HK-2 (cell line): ENCODE data around the gene MTHFD1L.
"Not testable (repeated sequence)": the region's sequence is repeated elsewhere in the genome, so short reads cannot be mapped to it uniquely, and the experiment has no call there.

Experiments used
- DNase-seq: peaks from one replicate; pipeline ENCODE4 v3.0.0-alpha.2; 2018; ENCODE audit not compliant: unreplicated experiment

The MTHFD1L gene

DNA sequence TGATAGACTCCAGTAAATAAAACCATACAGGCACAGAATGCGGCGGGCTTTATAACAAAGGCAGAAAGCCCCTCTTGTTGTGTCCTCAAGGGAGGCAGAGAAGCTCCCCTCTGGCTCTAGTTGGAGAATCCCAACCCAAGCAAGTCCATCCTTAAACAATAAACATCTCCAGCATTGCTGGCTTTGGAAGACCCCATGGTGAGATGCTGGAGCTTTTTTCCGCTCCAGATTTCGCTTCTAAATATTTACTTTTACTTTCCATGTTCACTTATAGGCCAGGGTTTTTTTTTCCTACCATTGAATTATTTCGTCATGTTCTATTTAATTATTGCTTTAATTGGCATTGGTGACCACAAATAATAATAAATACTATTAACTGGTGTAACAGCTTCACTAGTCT lies 176.2 kb downstream of the MTHFD1L start:
- DNase-seq, result no peak

DNA sequence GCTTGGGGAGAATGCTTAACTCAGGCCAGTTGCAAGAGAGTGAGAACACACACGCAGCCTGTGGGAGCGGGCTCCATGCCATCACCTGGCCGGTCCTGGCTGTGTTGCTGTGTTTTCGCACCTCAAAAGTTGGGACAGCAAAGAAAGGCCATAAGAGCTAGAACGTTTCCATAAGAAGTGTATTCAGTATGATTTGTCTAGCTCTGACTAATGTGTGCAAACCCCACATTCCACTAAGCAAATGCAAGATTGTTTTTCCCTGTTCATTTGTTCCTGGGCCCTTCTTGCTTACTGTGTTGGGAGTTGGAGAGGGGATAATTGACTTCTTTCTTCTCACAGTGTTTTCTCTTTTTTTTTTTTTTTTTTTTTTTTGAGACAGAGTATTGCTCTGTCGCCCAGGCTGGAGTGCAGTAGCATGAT lies 177.4 kb downstream of the MTHFD1L start:
- DNase-seq, result not testable (repeated sequence)

DNA sequence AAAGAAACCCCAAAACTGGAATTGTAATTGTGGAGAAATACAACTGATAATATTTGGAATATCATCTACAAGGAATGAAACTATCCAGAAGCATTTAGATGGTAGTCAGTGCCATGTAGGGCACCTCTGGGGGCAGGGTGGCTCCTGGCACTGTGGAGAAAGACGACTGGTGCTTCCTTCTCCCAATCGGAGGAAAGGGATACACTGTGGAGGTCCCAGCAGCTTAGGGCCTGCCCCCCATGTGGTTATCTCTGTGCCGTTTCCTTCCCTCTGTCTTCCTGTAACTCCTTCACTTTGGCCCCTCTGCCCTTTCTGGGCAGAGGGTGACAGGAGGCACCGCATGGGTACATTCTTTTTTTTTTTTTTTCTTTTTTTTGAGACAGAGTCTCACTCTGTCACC lies 178.4 kb downstream of the MTHFD1L start:
- DNase-seq, result no peak

DNA sequence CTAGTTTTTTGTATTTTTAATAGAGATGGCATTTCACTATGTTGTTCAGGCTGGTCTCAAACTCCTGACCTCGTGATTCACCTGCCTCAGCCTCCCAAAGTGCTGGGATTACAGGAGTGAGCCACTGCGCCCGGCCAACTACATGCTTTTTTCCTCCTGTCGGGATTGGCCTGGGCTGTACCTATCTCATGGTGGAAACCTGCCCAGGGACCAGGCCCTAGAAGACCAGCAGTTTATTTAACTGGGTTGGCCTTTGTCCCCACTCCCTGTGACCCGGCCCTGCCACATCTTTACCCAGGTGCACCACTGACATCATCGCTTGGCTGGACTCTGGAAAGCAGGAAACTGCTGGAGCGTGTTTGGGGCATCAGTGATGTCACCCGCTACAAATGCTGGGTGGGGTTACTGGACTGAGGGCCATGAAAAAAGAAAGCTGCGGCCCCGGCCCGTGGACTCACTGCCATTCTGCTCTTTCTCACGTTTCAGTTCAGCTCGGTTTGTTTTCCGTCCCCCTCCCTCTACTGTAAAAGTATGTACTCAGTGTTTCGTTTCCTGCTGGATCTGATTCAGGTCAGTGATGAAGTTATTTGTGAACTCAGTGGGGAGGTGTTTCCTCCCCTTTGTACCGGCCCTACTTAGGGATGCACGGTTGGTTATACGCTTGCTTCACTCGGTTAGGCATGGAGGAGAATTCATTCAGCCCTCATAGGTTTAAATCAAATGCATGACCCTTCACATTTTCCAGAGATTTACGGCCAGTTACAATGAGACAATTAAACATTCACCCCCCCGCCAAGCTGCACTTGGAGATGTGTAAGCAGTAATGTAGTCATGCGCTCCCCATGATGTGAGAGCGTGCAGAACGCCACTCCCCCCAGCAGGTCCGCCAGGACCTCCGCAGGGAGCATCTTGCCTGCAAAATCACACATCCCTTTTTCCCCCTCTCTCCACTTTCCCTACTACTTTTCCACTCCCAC lies 179.3 kb downstream of the MTHFD1L start:
- DNase-seq, result peak; percentile 91

DNA sequence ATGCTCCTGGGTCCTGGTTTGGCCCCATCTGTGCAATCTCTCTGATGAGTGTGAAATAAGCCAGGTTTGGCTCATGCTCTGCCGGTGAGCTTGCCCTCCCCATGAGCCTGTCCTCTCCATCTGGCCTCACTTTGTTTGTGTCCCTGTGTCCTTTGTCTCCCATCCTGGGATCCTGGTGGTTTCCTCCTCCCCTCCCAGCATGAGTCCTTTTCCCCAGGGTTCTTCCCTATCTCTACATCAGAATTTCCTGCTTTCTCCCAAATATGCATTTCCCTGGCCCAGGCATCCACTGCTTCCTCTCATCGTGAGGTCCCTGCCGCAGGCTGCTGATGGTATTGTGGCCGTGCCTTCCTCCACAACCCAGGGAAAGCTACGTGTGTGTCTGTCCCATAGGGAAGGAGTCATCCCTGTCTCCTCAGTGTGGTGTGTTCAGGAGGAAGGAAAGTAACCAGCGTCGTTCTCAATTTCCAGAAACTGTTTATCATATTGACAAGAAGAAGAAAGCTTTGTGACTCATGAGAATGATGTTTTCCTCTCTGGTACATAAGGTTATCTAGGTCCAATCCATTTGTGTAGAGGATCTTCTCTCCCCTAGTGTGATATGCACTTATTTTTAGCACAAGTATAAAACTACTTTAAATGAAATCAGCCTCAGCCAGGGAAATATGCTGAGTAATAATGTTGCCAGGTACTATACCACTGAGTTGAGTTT lies 180.2 kb downstream of the MTHFD1L start:
- not testable (repeated sequence) for DNase-seq

DNA sequence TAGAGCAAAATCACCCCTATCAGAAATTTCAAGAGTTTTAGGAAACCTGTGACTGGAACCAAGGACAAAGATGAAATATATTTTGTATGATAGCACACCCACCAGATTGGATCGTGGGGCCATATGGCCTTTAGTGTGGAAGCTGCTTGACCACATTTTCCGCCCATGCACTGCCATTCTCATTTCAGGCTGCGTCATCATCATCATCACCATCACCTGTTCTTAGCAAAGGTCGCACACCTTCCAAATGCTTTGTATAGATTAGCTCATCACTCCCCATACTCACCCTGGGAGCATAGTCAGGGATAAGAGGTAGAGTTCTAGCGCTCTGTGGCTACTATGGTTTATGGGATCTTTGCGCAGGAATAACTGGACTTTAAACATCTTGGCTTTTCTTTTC lies 185.7 kb downstream of the MTHFD1L start:
- no peak for DNase-seq

DNA sequence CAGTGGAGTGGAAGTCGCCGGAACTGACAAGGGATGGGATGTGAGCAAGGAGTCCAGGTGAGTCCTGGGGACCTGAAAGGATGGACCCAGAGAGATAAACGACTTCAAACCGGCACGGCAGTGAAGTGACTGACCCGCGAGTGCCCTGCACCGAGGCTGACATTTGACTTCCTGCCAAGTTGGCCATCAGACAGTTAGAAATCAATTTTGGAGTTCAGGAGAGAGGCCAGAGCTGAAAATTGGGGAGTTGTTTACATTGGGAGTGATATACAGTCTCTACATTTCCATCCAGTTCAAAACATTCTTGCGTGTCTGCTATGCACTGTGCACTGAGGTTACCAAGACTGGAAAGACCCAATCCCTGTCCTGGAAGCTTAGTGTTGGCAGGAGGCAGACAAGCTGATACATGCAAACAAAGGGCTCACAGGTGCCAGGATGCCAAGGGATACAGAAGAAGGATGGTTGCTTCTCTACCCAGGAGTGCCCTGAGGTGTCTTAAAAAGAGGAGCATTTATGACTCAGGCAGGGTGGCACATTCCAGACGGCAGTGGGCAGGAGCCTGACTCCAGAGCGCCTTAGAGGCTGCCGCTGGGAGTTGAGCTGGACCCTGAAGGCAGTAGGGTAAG lies 186.6 kb downstream of the MTHFD1L start:
- DNase-seq, result no peak

DNA sequence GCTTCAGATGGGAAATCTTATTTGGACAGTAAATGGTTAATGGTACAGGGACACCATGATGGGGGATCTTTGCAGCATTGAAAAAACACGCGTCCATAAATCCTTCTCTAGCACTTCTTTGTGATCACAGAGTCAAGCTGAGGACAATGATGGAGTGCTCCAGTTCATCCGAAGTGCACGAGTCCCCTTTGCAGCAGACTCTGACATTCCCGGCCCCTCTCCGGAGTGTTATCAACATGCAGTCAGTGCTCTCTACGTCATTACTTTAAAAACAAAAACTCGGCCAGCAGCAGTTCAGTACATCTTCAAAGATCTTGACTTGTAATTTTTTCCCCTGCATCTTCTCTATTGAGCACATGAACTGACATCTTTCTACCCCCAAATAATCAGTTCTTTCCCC lies 188.8 kb downstream of the MTHFD1L start:
- no peak for DNase-seq

DNA sequence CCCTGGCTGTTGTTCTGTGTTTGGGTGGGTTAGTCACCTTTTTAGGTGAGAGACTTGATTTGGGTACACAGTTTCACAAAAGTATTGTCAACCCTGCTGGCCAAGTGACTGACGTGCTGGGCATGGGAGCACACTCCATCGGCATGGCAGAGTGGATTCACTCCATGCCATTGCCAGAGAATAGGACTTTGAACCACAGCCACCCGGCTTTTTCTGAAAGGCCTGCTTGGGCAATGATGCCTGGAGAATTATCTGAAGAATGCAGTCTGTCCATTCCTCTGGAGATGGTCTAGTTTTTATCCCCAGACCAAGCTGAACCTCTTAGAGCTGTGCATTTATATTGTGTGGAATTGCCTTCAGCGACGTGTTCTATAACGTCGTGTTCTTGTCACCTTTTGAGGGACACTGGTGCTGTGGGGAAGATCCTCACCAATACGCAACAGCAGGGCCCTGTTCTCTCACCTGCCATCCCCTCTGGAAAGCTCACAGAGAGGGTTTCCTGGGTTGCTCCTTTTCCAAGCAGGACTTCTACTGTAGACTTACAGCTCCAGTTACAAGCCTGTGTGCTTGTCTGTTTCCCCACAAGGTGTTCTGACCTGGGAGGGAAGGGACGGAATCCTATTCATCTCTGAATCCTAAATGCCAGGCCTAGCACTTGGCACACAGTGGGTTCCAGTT lies 190.9 kb downstream of the MTHFD1L start:
- DNase-seq, result no peak

DNA sequence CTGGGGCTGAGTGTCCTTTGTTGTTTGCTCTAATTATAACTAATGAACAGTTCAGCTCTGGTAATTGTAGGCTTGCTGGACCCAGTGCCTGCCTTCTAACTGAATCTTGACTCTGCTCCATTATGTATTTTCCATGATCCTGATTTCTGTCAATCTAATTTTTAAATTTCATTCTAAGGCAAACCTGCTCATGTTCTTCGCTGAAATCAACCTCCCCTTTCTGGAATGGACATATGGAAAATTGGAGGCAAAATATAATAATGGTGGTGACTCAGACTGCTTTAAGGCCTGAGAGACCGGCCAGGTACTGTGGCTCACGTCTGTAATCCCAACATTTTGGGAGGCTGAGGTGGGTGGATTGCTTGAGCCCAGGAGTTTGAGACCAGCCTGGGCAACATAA lies 191.6 kb downstream of the MTHFD1L start:
- no peak for DNase-seq

DNA sequence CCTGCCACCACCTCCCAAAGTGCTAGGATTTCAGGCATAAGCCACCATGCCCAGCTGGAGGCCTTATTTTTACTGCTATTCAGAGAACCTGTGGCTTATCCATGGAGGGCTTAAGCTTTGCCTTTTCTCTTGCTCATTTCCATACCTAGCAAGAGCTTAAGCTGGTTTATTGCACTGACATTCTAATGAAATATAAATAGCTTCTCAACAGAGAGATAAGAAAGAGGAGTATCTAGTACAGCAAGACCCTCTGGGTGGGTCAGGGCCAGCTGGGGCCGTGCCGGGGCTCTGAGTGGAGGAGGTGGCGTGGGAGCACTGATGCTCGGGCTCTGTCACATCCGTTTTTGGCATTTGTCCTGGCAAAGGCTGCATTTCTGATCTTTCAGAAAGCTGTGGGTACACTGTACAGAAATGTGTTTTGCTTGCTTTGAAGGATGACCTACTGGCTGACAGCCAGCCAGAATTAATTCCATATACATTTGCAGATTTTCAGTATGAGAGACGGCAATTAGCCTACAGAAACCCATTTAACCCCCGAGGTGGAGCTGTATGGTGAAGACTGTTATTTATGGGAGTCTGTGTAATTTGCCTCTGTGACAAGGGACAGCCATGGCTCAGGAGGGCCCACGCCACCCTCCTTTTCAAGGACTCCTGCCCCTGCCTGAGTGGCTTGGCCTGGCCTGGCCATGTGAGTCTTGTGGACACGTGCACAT lies 192.7 kb downstream of the MTHFD1L start:
- no peak for DNase-seq

DNA sequence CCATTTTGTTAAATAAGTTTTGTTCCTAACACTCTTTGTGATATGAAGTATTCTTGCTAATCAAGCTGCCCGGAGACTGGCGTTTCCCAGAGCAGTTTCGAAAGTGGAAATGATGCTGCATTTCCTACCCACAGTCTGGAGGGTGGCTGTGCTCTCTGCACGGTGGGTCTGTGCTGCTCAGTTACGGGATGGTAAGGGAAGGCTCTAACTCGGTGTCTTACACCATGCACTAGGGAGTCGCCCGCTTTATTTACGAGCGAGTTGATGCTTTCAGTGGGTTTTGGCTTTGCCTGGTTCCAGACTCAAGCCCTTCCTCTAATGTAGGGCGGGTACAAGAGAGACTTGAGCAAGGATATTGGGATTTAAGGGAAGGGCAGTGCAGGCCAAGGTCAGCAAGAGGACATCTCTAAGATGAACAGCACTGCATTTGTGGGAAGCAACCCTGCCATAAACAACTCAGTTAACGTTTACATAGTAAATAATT lies 194.2 kb downstream of the MTHFD1L start:
- DNase-seq, result no peak

DNA sequence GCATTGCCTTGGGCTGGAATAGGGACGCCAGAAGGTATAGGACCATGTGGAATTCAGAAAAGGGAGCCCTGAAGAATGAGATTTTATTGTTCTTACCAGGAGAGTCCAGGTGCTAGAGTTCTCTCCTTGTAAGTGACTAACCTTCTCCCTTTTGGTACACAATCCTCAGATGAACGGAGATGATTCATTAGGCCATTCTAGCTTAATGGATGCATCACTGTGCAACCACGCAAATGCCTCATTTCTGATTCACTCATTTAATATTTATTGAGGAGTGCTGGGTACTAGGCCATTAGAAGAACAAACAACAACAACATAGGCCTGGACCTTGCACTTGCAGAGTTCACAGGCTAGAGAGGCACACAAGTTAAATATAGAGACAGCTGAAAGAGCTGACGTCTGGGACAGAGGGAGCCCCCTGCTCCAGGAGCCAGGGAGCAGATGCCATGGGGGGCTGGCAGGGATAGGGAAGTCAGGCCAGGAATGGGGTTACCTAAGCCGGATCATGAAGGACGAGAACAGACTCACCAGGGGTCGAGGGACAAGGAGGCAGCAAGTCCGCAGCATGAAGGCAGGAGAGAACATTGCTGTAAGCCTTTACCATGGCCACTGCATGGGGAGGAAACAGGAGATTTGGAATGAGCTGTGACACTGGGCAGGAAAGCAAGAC lies 194.7 kb downstream of the MTHFD1L start:
- no peak for DNase-seq

DNA sequence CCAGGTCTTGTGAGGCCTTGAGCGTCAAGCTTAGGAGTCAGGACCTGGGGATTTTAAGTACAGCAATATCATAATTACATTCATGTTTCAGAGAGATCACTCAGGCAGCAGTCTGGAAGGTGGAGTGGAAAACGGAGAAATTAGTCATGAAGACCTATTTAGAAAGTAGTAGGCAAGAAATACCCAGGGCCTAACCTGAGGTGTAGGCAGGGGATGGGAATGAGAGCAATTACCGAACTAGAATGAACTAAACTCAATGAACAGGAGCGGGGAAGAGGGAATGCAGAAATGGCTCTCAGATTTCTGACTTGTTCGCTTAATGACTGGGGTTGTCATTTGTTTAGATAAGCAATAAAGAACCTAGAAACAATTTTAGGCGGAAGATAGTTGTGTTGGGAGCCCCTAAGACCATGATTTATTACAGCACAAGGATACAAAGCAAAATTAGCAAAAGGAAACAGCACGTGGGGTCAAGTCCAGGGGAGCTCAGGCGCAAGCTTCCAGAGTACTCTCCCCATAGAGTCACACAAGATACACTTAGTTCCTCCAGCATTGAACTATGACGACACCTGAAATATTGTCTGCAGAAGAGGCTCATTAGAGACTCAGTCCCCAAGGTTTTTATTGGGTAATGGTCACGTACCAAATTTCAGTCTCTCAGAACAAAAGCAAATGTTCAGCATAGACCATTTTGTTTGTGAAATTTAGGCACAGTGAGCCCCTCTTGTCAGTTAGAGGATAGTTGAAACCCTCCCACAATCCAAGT lies 195.4 kb downstream of the MTHFD1L start:
- no peak for DNase-seq

DNA sequence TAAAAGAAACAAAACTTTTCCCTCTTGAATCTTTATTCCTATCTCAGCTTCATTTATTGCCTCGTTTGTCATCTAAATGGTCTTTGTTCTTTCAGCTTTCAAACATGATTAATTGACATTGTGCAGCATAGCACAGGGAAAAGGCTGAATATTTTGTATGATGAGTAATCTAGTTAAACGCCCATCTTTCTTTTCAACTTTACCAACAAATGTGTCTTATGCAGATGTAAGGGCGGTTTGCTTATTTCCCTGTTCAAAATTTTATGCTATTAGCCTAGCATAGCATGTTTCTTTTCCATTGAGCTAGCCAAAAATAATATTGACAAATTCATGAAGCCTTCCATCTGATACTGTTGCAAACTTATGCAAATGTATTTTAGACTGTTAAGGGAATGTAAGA lies 197.8 kb downstream of the MTHFD1L start:
- DNase-seq, result no peak

DNA sequence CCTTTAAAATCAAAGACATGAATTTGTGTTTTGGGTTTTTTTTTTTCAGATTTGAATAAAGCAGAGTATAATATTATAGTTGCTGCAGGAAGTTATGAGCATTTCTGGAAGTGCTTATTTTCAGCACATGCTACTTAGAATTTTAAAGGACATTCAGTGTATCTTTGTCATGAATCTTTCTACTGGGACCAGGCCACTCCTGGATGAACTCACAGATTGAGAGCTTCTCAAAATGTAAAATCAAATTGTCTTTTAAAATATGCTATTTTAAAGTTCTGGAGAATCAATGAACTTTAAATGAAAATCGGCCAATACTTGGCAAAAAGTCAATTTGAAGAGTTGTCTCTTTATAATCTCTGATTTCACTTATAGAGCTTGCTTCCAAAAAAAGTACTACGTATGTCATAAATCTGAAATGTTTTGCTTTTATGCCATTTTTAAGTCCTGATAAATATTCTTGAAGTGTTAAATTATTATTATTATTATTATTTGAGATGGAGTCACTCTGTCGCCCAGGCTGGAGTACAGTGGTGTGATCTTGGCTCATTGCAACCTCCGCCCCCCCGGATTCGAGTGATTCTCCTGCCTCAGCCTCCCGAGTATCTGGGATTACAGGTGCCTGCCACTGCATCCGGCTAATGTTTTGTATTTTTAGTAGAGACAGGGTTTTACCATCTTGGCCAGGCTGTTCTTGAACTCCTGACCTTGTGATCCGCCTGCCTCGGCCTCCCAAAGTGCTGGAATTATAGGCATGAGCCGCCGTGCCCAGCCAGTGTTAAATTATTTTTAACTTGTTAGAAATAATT lies 198.5 kb downstream of the MTHFD1L start:
- no peak for DNase-seq

DNA sequence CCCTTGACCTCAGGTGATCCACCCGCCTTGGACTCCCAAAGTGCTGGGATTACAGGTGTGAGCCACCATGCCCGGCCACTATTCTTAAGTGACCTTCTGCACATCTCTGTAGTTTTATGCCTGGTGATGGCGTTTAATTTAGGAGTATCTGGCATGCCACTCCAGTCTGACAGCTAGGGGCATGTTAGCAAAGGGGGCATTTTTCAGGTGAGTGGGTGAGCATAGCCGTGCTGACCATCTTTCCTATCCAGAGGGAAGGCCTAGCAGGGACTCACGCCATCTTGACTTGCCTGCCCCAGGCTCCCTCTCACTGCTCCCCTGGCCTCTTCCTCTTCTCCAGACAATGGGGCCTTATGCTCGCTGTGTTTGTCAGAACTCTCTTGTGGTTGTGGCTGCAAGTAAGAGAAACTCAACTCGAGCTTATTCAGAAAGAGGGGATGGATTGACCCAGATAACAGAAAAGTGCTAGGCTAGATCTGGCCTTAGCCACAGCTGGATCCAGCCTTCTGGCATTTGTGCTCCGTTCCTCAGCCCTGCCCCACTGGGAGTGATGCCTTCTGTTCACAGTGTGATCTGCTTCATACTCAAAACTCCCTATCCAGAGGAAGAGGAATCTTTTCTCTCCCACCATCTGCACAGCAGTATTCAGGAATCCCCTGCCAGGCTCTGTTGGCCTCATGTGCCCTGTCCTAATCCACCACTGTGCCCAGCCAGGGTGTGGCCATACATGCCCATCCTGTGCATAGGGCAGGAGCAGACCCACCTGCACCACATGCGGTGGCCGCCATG lies 199.7 kb downstream of the MTHFD1L start:
- DNase-seq, result no peak
